HG03175 (cell line): ENCODE measurements around the gene CASQ2.

Source experiments
- ATAC-seq: cut with Tn5 transposase; IDR thresholded peaks from one replicate; pipeline ENCODE4 v1.9.1; 2021; ENCODE audit warnings: mild to moderate bottlenecking, moderate library complexity; ENCODE audit not compliant: unreplicated experiment

CASQ2 gene

DNA sequence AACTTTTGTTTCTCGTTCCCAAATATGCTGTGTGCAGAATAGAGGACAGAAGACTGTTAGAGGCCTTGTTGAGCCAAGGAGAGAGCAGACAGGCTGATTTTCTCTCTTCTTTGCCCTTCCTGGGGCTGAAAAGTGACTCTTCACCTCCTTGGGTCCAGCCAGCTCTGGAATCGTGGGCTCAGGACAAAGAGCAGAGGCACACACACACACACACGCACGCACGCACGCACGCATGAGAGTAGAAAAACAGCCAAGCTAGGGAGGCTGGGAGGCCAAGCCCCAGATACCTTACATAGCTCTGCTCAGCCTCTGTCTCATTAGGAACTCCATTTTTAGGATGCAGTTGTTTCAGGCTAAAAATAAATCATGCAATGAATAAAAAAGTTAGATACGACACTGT, at the start of gene CASQ2:
TSS of gene CASQ2 (minus strand) at position 166 of the 400 bp plus-strand sequence. CDS start 173 bp downstream, outside the sequence.
- no peak for ATAC-seq

DNA sequence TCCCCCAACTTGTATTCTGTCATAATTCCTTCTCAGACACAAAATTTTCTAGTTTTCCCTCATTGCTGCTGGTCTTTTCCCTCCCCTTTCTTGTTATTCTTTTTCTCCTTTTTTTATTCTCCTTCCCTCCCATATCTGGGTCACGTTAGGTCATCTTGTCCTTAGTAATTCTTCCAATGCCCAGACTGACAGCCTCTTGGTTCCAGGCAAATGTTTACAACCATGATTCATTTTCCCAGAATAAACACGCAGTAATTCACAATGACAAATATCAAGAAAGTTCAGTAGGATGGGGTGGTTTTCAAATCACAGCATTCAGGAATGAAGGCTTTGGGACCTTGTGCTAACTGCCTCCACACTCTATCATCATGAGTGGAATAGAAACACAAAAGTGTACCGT, 47.2 kb upstream of the CASQ2 start:
- no peak for ATAC-seq

- no peak for ATAC-seq
Observed at GRCh38 chr1:115814685-115815398, 46.3 kb upstream of the CASQ2 start.

DNA sequence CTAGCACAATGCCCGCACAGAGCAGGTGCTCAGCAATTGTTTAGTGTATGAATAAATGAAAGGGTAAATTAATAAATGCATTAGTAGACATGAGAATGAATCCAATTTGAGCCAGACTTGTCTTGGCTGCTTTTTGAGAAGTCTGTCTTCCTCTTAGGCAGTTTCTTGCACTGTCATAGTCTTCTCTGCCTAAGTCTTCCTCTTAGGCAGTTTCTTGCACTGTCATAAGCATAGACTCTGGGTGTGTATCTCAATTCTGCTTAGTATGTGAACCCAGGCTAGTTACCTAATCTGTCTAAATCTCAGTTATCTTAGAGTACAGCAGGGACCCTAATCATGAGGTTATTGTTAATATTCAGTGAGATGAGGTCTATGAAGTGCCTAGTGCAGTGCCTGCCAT, 45.2 kb upstream of the CASQ2 start:
- no peak for ATAC-seq

DNA sequence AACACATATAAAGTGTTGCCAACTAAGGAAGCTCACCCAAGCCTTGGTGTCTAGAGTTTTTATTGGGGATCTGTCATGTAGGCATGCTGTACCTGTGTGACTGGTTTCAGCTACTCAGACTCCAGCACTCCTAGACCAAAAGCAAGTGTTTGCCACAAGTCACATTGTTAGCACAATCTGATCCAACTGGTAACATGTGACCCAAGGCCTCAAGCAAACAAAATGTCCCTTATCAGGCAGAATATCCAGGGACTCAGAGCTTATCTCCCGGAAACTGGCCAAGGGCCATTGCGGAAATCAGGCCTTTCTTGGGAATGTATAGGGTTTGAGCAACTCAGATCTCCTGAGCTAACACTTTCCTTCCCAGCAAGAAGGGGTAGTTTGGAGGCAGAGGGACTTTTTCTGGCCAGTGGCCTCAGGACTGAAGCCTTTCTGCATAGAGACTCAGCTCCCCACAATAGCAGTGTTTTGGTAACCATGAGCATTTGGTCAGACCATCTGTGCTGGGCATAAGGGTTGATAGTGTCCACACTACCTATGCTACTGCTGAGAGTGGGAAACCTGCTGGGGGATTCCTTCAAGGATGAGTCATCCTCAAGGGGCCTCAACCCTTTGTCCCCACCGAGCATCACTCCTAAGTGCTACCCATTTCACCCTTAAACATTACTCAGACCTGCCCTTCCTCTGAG, 42.8 kb upstream of the CASQ2 start:
- no peak for ATAC-seq

DNA sequence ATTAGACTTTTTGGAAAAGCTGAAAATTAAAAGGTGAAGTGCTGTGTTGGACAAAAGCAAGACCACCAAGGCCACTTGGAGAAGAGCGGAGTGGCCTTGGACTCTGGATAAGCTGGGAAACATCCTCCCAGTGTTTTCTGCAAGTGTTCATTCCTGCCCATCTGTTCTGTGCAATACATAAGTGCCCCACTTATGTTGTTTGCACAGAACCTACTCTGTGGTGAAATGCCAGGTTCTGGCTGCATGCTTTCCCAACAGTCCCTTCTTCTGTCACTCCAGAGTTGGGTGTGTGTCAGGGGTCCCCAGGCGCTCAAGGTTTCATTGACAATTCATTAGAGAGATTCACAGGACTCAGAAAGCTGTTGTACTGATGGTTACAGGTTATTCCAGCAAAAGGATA, 42.1 kb upstream of the CASQ2 start:
- no peak for ATAC-seq

GRCh38 chr1:115809847-115810246, 41.3 kb upstream of the CASQ2 start:
- no peak for ATAC-seq

DNA sequence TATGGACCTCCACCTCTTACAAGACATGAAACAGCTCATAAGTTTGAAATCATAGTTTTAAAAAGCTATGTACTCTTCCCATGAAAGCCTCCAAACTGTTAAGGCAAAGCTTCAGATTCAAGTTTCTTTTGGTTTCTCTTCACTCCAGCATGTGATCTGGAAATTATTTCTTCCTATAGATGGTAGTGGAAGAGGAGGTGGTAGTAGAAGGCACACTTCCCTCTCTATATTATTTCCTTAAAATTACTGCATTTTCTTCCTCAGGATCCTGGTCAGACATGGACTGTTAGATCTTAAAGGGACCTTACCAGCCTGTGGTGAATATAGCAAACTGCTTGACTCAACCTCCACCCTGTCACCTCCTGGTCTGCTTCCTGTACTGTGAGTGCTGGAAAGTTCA, 40.6 kb upstream of the CASQ2 start:
- ATAC-seq: no peak

DNA sequence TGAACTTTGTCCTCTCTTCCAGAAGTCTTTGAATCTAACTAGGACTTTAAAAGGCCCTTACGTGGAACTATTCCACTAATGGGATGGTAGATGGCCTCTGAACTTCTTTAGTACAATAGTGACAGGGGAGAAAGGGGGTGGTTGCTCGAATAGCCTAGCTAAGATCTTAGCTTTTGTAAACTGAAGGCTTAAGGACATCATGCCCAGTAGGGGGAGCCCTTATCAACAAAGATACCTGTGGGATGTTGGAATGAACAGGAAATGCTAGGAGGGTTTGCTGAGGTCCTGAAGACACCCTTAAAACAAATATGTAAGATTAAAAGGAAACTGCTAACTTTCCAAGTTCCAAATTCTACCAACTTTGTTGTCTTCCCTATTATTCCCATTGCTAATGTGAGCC, 39.2 kb upstream of the CASQ2 start:
- no peak for ATAC-seq

- ATAC-seq: no peak
Observed at GRCh38 chr1:115805597-115805996, 37.1 kb upstream of the CASQ2 start.

DNA sequence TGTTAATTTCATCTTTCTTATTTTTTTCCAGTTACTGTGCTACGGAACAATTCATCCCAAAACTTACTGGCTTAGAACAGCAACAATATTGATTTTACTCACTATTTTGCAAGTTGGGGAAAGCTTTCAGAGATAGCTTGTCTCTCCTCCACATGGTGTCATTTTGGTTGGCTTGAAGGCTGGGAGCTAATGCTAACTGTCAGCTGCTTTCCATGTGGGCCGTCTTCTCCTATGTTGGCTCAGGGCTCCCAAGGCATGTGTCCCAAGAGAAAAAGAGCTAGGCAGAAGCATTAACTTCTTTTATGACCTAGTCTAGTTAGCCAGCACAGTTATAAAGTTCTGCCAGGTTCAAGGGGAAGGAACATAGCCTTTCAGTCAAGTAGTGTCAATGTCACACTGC, 33.9 kb upstream of the CASQ2 start:
- no peak for ATAC-seq

DNA sequence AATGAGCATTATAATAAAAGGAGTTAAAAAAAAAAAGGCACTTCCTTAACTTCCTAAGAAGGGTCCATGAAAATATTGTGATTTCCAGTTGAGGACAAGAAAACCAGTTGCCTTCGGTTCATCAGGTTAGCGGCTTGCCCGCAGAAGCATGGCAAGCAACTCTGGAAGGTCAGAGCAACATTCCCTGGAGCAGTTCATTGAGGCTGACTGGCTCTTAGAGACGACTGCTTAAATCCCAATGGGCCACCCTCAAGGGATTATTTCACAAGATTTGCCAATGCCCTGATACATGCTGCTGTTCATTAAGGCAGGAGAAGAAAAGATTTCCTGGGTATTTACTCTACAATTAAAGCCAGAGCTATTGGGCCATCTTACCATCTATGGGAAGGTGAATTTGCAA, 29.0 kb upstream of the CASQ2 start:
- no peak for ATAC-seq

DNA sequence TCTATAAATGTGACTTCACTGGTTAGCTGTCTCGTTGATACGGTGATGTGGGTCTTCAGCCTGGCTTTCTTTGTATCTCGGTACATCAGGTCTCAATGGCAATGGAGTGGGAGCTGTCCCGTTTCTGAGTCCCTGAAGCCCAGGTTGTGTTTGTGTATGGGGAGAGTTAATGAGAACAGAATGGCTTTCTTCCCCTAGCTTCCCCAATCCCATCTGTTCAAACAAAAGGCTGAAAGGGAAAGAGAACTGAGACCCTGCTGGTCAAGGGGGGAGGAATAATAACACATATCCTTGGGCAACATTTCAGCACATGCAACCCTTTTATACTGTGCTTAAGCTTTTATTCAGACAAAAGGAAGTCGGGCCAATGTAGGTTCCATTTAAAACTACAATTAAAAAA, 28.4 kb upstream of the CASQ2 start:
- no peak for ATAC-seq

- no peak for ATAC-seq
Observed at GRCh38 chr1:115796036-115796435, 27.5 kb upstream of the CASQ2 start.

DNA sequence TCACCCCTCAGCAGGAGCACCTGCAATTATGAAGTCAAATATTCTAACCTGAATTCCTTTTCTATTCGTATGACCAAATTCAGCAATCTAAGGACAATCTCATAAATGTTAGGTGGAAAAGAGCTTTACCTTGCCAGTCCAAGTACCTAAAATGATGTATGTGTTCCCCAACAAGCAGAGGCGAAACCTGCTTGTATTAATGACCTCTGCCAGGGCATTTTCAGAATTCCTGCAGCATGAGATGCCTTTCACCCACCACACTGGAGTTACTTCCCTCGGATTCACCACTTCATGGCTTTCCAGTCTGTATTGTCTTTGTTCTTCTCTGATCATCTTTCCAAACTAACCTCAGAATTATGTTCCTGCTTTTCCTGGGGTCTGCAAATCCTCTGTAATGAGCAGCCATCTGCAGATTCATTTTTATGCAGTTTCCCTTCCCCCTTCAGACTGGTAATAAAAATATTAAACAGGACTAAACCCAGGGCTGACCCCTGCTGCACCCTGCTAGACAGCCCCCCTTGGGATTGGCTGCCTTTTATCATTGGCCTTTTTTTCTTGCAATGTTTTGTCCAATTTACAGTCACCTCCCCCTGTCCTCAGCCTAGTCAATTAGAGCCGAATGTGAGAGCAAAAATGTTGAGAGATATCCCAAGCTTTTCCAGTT, 26.6 kb upstream of the CASQ2 start:
- ATAC-seq: no peak

- no peak for ATAC-seq
Observed at GRCh38 chr1:115793162-115793561, 24.6 kb upstream of the CASQ2 start.

DNA sequence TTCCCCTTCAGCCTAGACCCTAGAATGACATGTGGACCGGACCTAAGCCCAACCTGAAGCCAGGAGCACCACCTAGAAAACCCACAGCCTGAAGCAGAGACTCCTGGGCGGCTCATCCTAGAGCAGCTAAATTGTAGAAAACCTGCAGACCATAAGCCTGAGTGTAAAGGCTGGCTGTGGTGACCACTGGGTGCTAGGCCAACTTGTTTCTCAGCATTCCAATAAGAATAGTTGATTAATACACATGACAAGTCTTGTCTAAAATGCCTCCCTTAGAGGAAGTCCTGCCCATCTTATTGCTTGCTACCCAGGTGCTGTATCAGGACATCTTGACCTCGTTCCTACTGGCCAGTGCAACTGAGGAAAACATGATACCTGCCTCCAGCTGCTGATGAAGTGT, 23.3 kb upstream of the CASQ2 start:
- no peak for ATAC-seq

DNA sequence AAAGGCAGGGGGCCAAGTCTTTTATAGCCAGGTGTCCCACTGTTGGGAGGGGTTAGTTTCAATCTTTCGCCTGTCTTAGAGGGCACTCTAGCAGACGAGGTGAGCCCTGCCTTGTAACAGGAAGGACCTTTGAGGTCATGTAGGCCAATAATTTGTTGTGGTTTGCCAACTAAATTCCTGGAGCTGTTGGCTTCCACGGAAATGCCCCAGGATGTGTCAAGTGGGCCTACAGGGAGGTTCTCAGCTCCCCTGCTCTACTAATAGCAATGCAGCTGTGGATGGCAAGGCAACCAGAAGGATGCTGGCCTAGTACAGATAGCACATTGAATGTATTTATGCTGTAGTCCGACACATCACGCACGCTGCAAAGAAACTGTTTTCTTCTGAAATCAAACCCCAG, 22.3 kb upstream of the CASQ2 start:
- no peak for ATAC-seq

- no peak for ATAC-seq
Observed at GRCh38 chr1:115790356-115790755, 21.8 kb upstream of the CASQ2 start.

DNA sequence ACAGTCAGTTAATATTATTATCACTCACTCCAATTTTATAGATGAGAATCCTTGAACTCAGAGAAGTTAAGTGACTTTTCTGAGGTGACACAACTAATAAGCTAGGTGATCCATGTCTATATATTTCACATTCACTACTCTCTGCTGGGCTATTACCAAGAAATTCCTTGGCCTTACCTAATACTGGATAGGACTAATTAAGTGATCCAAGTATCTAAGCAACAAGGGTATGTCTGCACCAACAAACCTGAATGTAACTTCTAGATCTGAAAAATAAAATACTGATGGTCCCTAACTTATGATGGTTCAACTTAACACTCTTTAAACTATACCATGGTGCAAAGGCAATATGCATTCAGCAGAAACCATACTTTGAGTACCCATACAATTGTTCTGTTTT, 14.8 kb upstream of the CASQ2 start:
- ATAC-seq: no peak

- ATAC-seq: no peak
Observed at GRCh38 chr1:115782571-115783281, 14.2 kb upstream of the CASQ2 start.

DNA sequence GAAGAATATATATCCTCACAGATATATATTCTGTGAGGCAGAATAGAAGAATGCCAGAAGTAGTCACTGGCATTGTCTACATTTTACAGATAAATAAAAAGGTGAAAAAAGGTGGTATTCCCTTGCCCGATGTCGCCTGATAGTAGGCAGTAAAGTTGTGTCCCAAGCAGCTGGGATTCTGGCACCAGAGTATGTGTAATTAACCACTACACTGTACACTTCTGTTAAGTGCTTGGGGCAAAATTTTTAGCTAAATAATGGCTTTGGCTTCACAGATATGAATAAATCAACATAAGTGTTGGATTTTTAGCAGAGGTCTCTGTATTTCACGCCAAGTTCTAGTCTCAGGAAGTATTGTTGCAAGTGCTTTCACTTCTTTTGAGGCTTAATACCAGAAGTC, 13.3 kb upstream of the CASQ2 start:
- no peak for ATAC-seq
